DOHH2 (cell line): ENCODE measurements around the gene ACSF3.

Source experiments
- H3F3A ChIP-seq: fragments of 200-600 bp; sonication (generic), shearing (Covaris generic); 2 replicates; pipeline ENCODE4 v1.6.0; 2016; ENCODE audit warnings: antibody characterized with exemption, mild to moderate bottlenecking; ENCODE audit not compliant: control insufficient read depth, insufficient read depth
- H3K27ac ChIP-seq: fragments of 200-600 bp; sonication (generic); 2 replicates; pipeline ENCODE4 v1.5.1; 2014; ENCODE audit warnings: low read depth, mild to moderate bottlenecking, low read length, moderate library complexity
- H3K27me3 ChIP-seq: fragments of 200-600 bp; sonication (generic); 2 replicates; pipeline ENCODE4 v1.6.1; 2014; ENCODE audit warnings: mild to moderate bottlenecking, low read length, mixed read lengths; ENCODE audit not compliant: control insufficient read depth
- H3K36me3 ChIP-seq: fragments of 200-600 bp; sonication (generic); 2 replicates; pipeline ENCODE4 v1.6.1; 2014; ENCODE audit warnings: mild to moderate bottlenecking, low read length, moderate library complexity, mixed read lengths; ENCODE audit not compliant: control insufficient read depth
- H3K4me1 ChIP-seq: fragments of 200-600 bp; sonication (generic); 2 replicates; pipeline ENCODE4 v1.6.1; 2014; ENCODE audit warnings: mild to moderate bottlenecking, low read length, mixed read lengths; ENCODE audit not compliant: control insufficient read depth
- H3K4me2 ChIP-seq: fragments of 200-600 bp; sonication (generic); 2 replicates; pipeline ENCODE4 v1.6.0; 2014; ENCODE audit warnings: mild to moderate bottlenecking, low read length, moderate library complexity
- H3K4me3 ChIP-seq: fragments of 200-600 bp; sonication (generic); 2 replicates; pipeline ENCODE4 v1.5.1; 2014; ENCODE audit warnings: mild to moderate bottlenecking, low read length, mixed read lengths
- H3K79me2 ChIP-seq: fragments of 200-600 bp; sonication (generic); 2 replicates; pipeline ENCODE4 v1.6.1; 2014; ENCODE audit warnings: mild to moderate bottlenecking, low read length, mixed read lengths; ENCODE audit not compliant: control insufficient read depth
- H3K9me2 ChIP-seq: fragments of 200-600 bp; sonication (generic); replicated peaks from 2 replicates; pipeline ENCODE4 v1.6.1; 2014; ENCODE audit warnings: mild to moderate bottlenecking, low read length, mixed read lengths; ENCODE audit not compliant: control insufficient read depth
- H3K9me3 ChIP-seq: fragments of 200-600 bp; sonication (generic); 2 replicates; pipeline ENCODE4 v1.6.1; 2014; ENCODE audit warnings: antibody characterized with exemption, low read length, mixed read lengths; ENCODE audit not compliant: control insufficient read depth, insufficient read depth
- H4K20me1 ChIP-seq: fragments of 200-600 bp; sonication (generic); 2 replicates; pipeline ENCODE4 v1.6.0; 2014; ENCODE audit warnings: low read depth, mild to moderate bottlenecking, antibody characterized with exemption, low read length, moderate library complexity; ENCODE audit not compliant: control insufficient read depth, insufficient read depth
- CTCF ChIP-seq: fragments of 200-600 bp; sonication (generic); IDR thresholded peaks from one replicate; pipeline ENCODE4 v1.5.1; 2014; ENCODE audit warnings: antibody characterized with exemption, mild to moderate bottlenecking, low read depth, low read length; ENCODE audit not compliant: poor library complexity, severe bottlenecking
- EZH2phosphoT487 ChIP-seq: fragments of 200-600 bp; sonication (generic); IDR thresholded peaks from 2 replicates; pipeline ENCODE4 v1.6.1; 2017; ENCODE audit warnings: borderline replicate concordance, mild to moderate bottlenecking, antibody characterized with exemption, low read length, moderate library complexity, mixed read lengths

Gene ACSF3

GRCh38 chr16:89048090-89048725 is 45.4 kb upstream of the ACSF3 start:
- Histone ChIP-seq H3K36me3 (peaks cover 6% of the 10 kb centered on the region), H3K9me3 (no peaks in the 10 kb centered on the region), H4K20me1 (no peaks in the 10 kb centered on the region), H3K4me3 (no peak overlapping the region), H3K4me1 (peaks cover 32% of the 10 kb centered on the region), H3K9me2 (no peaks in the 10 kb centered on the region), H3K79me2 (peaks cover 8% of the 10 kb centered on the region; the same call in 1 of the 2 replicates), H3F3A (no peaks in the 10 kb centered on the region; the same call in 1 of the 2 replicates), H3K27me3 (no peaks in the 10 kb centered on the region), H3K4me2 (no peak overlapping the region), H3K27ac (no peak overlapping the region)
- no peak for TF ChIP-seq EZH2phosphoT487
- TF ChIP-seq CTCF = no peak

- no peaks in the 10 kb centered on the region for H4K20me1 ChIP-seq
- TF ChIP-seq CTCF (no peak), EZH2phosphoT487 (no peak)
- H3K9me2 ChIP-seq = no peaks in the 10 kb centered on the region
- peaks cover 6% of the 10 kb centered on the region for H3K36me3 ChIP-seq
- no peaks in the 10 kb centered on the region for H3F3A ChIP-seq
- no peak overlapping the region for H3K27ac ChIP-seq
- no peak overlapping the region for H3K4me2 ChIP-seq
- peaks cover 8% of the 10 kb centered on the region; the same call in 1 of the 2 replicates for H3K79me2 ChIP-seq
- peaks cover 25% of the 10 kb centered on the region for H3K4me1 ChIP-seq
- no peak overlapping the region for H3K4me3 ChIP-seq
- H3K27me3 ChIP-seq = no peaks in the 10 kb centered on the region
- H3K9me3 ChIP-seq = no peaks in the 10 kb centered on the region
Measured at GRCh38 chr16:89048871-89049422, 44.7 kb upstream of the ACSF3 start.

DNA sequence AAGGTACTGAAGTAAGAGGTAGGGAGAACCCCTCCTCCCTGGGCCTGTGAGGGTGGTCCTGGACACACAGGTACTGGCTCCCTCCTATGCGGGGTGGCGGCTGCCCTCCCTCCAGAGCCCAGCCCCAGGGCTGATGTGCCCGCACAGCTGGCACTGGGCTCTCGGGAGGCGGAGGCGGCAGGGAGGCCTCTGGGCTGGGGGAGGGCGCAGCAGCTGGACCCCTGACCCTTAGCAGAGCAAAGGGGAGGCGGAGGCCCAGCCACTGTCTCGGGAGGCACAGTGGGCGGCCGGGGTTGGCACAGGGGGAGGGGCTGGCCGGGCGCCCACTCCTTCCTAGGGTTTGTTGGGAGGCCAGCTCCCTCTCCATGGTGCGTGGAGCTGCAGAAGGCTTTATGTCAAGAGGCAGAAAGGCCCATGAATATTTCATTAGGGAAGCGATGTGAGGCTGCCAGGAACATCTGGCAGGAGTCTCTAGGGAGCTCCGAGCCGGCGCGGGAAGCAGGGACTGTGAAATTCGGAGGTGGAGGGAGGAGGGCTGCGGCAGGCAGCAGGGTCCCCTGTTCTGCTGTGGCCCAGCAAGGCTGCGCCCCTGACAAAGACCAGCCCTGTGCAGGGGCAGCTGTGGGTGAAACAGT is 44.1 kb upstream of the ACSF3 start:
- no peaks in the 10 kb centered on the region for H3K27me3 ChIP-seq
- H3K4me2 ChIP-seq = no peak overlapping the region
- H3K36me3 ChIP-seq = peaks cover 6% of the 10 kb centered on the region
- no peak overlapping the region for H3K4me3 ChIP-seq
- H3K27ac ChIP-seq = no peak overlapping the region
- H4K20me1 ChIP-seq = no peaks in the 10 kb centered on the region
- H3K9me2 ChIP-seq = no peaks in the 10 kb centered on the region
- TF ChIP-seq CTCF (no peak), EZH2phosphoT487 (no peak)
- H3K79me2 ChIP-seq = peaks cover 8% of the 10 kb centered on the region; the same call in 1 of the 2 replicates
- H3K4me1 ChIP-seq = peaks cover 18% of the 10 kb centered on the region
- H3K9me3 ChIP-seq = no peaks in the 10 kb centered on the region
- H3F3A ChIP-seq = no peaks in the 10 kb centered on the region
